ENCODE measurements around the gene CDH15.
"Not testable (repeated sequence)": the region's sequence is repeated elsewhere in the genome, so short reads cannot be mapped to it uniquely, and the experiment has no call there.

The CDH15 gene

DNA sequence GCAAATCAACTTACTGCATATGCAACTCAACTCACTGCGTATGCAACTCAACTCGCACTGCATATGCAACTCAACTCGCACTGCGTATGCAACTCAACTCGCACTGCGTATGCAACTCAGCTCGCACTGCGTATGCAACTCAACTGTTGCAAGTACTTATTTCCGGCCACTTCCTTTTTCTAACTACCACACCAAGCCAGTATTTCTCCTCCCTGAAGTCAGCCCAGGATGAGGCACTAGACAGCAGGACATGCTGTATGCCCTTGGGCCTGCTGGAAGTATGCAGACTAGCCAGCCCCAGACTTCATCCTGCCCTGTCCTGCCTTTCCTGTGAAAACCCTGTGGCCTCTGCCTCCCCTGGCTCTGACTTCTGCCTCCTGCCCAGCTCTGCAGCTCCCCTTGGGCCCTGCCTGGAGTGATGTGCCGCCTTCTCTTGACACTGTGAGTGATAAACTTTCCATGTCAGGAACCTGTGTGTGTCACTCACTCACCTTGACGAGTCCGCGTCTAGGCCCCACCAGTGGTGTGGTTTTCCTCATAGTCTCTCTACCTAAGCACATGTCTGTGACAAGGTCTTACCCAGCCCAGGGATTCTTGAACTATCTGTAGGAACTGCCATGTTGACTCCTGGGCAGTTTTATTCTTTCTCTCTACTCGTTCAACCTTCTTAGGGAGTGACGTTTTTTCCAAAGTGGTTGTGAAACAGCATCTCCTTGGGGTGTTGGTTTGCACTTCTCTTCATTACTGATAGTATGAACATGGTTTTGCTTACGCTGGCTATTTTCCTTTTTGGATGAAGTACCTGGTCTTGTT, 62.3 kb downstream of the CDH15 start:
- DNase-seq (ENCODE audit: low read depth in 3 of 3) = no peak

DNA sequence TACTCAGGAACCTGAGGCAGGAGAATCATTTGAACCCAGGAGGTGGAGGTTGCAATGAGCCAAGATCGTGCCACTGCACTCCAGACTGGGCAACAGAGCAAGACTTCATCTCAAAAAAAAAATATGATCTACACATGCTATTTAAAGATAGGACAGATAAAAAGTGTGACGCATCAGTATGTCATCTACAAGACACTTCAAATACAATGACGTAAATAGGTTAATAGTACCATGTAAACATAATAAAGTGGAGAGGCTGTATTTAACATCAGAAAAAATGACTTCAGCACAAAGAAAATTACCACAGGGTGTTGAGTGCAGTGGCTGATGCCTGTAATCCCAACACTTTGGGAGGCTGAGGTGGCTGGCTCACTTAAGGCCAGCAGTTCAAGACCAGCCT, 66.2 kb downstream of the CDH15 start:
- DNase-seq (ENCODE audit: low read depth in 3 of 3) = no peak

DNA sequence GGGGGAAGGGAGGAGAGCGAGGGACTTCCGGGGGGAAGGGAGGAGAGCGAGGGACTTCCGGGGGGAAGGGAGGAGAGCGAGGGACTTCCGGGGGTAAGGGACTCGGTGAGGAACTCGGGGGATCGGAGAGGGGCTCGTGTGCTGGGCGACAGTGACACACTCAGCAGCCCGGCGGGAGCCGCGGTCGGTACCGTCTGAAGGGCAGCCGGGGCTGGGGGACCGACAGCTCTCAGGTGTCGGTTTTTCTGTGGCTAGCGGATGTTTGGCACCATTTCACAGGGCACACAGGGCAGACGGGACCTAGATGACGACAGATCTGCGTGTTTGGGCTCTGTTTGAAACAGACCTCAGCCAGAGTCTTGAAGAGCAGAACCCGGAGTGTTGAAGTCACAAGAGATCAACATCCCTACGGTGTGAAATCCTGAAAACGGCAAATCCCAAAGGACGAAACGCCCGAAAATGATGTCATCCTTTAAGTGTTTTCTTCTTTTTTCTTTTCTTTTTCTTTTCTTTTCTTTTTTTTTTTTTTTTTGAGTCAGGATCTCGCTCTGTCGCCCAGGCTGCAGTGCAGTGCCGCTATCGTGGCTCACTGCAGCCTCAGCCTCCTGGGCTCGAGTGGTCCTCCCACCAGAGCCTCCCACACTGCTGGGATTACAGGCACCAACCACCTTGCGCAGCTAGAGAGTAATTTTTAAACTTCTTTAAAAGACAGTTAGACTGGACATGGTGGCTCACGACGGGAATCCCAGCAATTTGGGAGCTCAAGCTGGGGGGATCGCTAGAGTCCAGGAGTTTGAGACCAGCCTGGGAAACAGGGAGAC, 69.8 kb downstream of the CDH15 start:
- peak; percentile 47 to 64 (median 48) for DNase-seq (ENCODE audit: low read depth in 3 of 3)

DNA sequence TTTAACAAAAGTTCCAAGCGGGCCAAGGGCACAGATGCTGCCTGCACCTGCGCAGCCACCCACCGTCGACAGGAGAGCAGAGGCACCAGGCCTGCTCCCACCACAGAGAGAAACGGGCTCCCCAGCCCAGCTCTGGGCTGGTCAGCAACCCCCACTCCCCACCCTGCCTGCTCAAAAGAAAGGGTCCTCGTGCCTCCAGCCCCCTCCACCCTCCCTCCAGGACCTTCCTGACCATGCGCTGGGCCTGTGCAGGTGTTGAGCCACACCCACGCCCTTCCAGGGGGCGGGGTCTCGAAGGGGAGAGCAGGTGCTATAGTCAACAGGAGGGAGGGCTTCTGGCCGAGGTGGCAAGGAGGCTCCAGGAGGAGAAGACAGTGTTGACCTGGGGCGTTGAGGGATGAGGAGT, 71.2 kb downstream of the CDH15 start:
- no peak for DNase-seq (ENCODE audit: low read depth in 3 of 3)

DNA sequence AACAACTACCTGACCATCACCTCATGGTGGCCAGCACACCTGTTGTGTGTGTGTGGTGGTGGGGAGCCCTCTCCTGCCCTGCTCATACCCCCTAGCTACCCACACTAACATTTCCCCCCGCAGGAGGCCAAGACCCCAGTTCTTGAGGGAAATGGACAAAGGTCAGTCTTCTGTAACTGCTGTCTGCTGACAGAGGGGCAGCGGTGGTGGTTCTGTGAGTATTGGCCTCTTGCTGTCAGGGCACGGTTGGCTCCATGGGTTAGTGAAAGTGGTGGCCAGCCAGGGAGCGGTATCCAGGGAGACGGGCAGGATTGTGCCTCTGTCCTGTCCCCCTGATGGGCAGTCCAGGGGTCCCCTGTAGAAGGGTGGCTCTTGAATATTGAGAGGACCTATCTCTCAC, 72.1 kb downstream of the CDH15 start:
- DNase-seq (ENCODE audit: low read depth in 3 of 3) = no peak

DNA sequence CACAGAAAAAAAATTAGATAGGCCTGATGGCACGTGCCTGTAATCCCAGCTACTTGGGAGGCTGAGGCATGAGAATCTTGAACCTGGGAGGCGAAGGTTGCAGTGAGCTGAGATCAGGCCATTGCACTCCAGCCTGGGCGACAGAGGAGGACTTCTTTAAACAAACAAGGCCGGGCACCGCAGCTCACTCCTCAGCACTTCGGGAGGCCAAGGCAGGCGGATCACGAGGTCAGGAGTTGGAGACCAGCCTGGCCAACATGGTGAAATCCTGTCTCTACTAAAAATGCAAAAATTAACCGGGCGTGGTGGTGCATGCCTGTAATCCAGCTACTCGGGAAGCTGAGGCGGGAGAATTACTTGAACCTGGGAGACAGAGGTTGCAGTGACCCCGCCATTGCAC, 72.7 kb downstream of the CDH15 start:
- not testable (repeated sequence) for DNase-seq (ENCODE audit: low read depth in 3 of 3)

DNA sequence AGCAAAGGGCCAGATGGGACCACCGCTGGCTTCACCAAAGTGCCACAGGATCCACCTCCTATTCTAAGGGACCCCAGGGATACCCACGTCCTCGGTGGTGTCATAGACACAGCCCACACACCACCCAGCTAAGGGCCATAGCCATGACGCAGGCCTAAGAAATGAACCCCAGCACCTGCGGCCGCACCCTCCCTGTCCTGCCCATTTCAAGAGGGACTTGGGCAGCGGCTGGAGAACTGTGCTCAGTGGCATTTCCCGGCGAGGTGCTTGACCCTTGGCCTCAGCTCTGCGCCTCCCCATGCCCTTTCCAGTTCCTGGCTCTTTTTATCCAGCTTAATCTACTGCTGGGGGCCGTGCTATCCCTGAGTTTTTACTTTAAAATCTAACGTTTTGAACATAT, 73.2 kb downstream of the CDH15 start:
- DNase-seq (ENCODE audit: low read depth in 3 of 3) = no peak
